GM03348 (cell line): ENCODE results near the gene SHPK.
"Not testable (repeated sequence)": the region's sequence is repeated elsewhere in the genome, so short reads cannot be mapped to it uniquely, and the experiment has no call there.

Source experiments
- DNase-seq: peaks from one replicate; pipeline ENCODE4 v3.0.0; 2012; ENCODE audit warnings: low spot score

Gene SHPK

DNA sequence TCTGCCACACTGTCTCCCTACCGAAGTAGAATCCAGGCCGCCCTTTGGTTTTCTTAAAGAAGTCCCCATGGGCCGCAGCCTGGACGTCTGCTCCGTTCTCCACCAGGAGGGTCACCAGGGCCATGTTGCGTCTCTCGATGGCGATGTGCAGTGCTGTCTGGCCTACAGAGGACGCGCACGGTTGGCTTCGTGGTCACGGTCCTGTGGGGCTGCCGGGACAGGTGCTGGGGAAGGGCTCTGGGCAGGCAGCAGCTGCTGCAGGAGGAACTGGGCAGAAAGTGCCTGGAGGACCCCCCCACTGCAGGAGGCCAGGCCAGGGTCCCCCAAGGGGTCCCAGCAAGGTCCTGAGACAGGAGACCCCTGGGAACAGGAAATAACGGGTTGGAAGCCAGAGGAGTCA lies 45.8 kb downstream of the SHPK start:
- DNase-seq = no peak

DNA sequence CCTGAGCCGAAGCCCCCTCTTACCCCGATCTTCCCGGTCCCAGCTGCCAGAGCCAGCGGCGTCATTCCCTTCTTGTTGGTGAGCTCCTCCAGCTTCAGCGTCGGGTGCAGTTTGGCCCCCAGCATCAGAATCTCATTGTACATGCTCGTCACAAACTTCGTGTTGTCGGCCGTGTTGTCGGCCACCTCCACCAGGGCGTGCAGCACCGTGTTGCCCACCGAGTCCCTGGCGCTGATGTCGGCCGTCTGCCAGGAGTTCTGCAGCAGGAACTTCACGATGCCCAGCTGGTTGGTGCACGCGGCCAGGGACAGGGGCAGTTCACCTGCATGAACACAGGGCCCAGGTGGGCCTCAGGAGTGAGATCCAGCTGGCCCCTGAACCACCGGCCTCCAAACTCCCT lies 46.3 kb downstream of the SHPK start:
- no peak for DNase-seq

- DNase-seq = no peak
Measured at GRCh38 chr17:3585826-3586225, 50.2 kb downstream of the SHPK start.

- no peak for DNase-seq
Measured at GRCh38 chr17:3583456-3583855, 52.6 kb downstream of the SHPK start.

- DNase-seq = no peak
Measured at GRCh38 chr17:3582915-3583314, 53.1 kb downstream of the SHPK start.

- not testable (repeated sequence) for DNase-seq
Measured at GRCh38 chr17:3578667-3579066, 57.4 kb downstream of the SHPK start.

DNA sequence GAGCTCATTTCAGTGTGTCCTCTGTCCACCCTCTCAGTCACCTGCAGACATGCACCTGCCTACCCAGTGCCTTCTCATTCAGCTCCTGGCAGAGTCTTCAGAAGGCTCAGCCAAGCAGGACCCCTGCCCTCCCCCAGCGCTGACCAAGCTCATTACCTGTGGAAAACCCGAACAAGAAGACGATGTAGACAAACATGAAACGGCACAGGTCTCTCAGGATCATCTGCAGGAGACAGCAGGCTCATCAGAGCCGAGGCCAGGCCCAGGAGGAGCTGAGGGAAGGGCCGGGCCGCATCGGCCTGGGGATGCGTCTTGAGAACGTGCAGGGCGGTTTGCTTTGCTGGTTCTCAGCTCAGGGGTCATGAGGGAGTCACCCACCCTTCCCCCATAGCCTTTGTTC lies 59.1 kb downstream of the SHPK start:
- no peak for DNase-seq

DNA sequence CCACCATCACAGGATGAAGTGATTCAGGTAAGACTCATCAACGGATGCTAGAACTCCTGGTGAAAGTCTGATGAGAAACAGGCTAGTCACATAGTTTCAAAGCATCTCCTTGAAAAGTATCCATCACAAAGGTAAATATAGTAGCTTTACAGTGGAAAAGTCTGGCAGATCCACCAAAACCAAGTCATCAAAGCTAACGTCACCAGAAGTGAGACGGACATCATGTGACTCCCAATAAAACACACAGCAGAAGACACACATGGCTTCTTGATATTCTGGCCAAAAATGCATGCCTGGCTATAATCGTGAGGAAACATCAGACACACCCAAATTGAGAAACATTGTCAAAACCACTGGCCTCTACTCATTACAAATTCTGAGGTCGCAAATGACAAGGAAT lies 60.5 kb downstream of the SHPK start:
- DNase-seq = peak; percentile 84

GRCh38 chr17:3574231-3574630 lies 61.8 kb downstream of the SHPK start:
- no peak for DNase-seq

DNA sequence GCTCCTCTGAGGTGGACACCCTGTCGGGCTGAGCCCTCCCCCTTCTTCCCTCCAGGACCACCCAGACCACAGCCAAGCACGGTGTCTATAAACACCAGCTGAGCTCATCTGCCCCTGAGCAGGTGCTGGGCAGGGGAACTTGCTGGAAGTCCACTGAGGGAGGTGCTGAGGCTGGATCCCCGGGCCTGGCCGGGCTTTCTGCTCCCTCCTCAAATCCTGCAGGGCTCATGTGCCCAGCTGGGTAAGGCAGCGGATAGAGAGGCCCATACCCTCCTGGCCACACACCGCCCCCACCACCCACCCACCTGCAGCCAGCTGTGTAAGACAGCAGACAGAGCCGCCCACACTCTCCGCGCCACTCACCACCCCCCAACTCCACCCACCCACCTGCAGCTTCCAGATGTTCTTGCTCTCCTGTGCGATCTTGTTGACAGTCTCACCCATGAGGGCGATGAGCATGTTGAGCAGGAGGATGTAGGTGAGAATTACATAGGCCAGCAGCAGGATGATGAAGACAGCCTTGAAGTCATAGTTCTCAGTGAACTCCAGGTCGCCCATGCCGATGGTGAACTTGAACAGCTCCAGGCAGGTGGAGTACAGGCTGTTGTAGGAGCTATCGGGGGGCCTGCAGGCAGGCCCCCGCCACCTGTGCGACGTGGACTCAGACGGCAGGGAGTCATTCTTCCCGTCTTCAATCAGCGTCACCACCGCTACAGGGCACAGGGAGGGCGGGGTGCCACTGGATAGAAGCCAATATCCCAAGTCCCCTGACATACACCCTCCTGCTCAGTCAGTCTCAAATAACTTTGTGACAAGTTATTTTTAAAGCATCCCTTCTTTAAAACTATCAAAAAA lies 62.6 kb downstream of the SHPK start:
- no peak for DNase-seq

DNA sequence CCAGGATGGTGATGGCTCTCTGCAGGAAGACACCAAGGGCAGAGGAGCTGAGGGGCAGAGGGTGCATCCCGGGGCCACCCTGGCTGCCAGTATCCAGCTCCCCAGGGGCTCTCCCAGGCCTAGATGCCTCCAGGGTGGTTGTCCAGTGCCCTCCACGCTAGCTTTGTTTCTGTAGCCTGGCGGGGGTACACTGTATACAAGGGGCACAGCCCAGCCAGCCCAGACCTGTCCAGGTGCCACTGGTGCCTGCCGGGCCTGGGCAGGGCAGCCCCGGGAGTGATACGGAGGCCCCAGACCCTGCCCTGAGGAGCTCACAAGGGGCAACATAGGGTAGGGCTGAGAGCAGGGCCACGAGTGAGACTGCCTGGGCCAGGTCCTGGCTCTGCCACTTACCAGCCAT lies 63.8 kb downstream of the SHPK start:
- no peak for DNase-seq

GRCh38 chr17:3571043-3571900 lies 64.8 kb downstream of the SHPK start:
- no peak for DNase-seq

DNA sequence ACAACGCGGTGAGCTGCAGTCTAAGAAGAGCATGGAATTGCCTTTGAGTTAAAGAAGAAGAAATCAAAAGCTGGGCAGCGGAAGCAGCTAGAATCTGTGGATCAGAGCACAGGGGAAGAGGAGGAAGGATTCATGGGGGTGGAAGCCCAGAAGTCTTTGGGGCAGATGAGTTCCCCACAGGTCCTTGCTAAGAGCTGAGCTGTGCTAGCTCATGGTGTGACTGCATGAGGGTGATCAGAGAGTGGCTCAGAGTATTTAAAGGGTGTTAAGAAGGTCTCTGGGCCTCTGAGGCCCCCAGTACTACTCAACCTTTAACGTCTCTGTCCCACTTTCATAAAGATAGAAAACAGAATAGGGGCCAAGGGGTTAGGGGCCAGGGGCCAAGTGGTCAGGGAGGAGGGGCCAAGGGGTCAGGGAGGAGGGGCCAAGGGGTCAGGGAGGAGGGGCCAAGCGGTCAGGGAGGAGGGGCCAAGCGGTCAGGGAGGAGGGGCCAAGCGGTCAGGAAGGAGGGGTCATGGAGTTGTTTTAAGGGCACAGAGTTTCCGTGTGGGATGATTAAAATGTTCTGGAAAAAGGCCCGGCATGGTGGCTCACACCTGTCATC lies 66.4 kb downstream of the SHPK start:
- DNase-seq = no peak

GRCh38 chr17:3566551-3566950 lies 69.5 kb downstream of the SHPK start:
- no peak for DNase-seq

DNA sequence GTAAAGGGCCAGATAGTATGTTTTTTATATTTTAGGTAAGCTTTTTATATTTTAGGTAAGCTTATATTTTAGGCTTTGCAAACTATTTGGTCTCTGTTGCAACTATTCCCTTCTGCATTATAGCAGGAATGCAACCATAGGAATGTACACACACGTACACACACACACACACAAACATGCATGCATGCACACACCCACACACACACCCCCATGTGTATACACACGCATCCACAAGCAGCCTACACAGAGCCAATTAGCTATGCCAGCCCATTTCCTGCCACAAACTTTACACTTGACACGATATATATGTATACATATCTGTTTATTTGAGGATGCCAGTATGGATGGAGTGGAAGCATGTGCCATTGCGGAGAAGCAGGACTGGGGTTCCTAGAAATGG lies 70.9 kb downstream of the SHPK start:
- no peak for DNase-seq

DNA sequence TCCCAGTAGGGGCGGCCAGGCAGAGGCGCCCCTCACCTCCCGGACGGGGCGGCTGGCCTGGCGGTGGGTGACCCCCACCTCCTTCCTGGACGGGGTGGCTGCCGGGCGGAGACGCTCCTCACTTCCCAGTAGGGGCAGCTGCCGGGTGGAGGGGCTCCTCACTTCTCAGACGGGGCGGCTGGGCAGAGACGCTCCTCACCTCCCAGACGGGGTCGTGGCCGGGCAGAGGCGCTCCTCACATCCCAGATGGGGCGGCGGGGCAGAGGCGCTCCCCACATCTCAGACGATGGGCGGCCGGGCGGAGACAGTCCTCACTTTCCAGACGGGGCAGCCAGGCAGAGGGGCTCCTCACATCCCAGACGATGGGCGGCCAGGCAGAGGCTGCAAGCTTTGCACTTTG lies 71.8 kb downstream of the SHPK start:
- DNase-seq = not testable (repeated sequence)

- no peak for DNase-seq
Measured at GRCh38 chr17:3559270-3559645, 76.8 kb downstream of the SHPK start.

- no peak for DNase-seq
Measured at GRCh38 chr17:3558603-3559269, 77.3 kb downstream of the SHPK start.
